Suprapubic skin (tissue), 4 donors: ENCODE results near the gene AFF4. TPM values are rescaled to one million over a fixed set of nuclear protein-coding genes. Genes with fewer than 3 reads are reported as not detected.

Source experiments
- DNase-seq, 2 donors: peaks; one replicate each; pipeline ENCODE4 v3.0.0-alpha.2; 2019; ENCODE audit warnings: low spot score in 2 of 2
- H3K27ac ChIP-seq: fragments of 200-600 bp; sonication (generic); one replicate; pipeline ENCODE4 v1.5.1; 2019
- H3K27me3 ChIP-seq: fragments of 200-600 bp; sonication (generic); one replicate; pipeline ENCODE4 v1.5.1; 2019
- H3K36me3 ChIP-seq: fragments of 200-600 bp; sonication (generic); one replicate; pipeline ENCODE4 v1.5.1; 2019
- H3K4me1 ChIP-seq: fragments of 200-600 bp; sonication (generic); one replicate; pipeline ENCODE4 v1.5.1; 2019
- H3K4me3 ChIP-seq: fragments of 200-600 bp; sonication (generic); one replicate; pipeline ENCODE4 v1.5.1; 2019; ENCODE audit warnings: mild to moderate bottlenecking
- H3K9me3 ChIP-seq: fragments of 200-600 bp; sonication (generic); one replicate; pipeline ENCODE4 v1.5.1; 2019
- CTCF ChIP-seq, 2 donors: fragments of 200-600 bp in 1 of 2; fragments of 450-650 bp in 1 of 2; sonication (generic) in 1 of 2; IDR thresholded peaks; one replicate each; pipeline ENCODE4 v1.5.1; 2016 to 2019; ENCODE audit warnings: antibody characterized with exemption in 2 of 2, mild to moderate bottlenecking in 1 of 2, moderate library complexity in 1 of 2
- EP300 ChIP-seq: sonication (generic); formaldehyde crosslinking; IDR thresholded peaks from one replicate; pipeline ENCODE4 v1.6.1; 2017; ENCODE audit warnings: antibody characterized with exemption
- POLR2A ChIP-seq, 2 donors: fragments of 450-650 bp; IDR thresholded peaks; one replicate each; pipeline ENCODE4 v1.6.1; 2017; ENCODE audit warnings: antibody characterized with exemption in 2 of 2, mild to moderate bottlenecking in 2 of 2, moderate library complexity in 2 of 2
- POLR2AphosphoS5 ChIP-seq, 3 donors: sonication (generic); formaldehyde crosslinking; IDR thresholded peaks; one replicate each; pipeline ENCODE4 v1.6.1; 2017; ENCODE audit warnings: antibody characterized with exemption in 3 of 3
- WGBS: methylation state at CpG from one replicate; pipeline ENCODE4 v1.1.5; 2018; 5-methylcytosine and 5-hydroxymethylcytosine counted together
- total RNA-seq, 4 donors: library from RNA; depleted of rRNA; stranded (reverse); fragments of >200 nt; gene quantifications; one replicate each; pipeline ENCODE4 v1.1.0, GENCODE V29; 2016

The AFF4 gene
- total RNA-seq, 4 donors from 2014 or later = 55.8 to 107 (median 71.7) TPM

- H3K27me3 ChIP-seq = no peaks in the 10 kb centered on the region
- H3K27ac ChIP-seq = no peak overlapping the region
- DNase-seq = no peak
- no peak overlapping the region for H3K4me3 ChIP-seq
- WGBS = 95% methylated on average over 3 of the region's 3 CpGs
- no peak for TF ChIP-seq POLR2A (IDR thresholded peaks at IDR 0.05)
- peaks cover 48% of the 10 kb centered on the region for H3K36me3 ChIP-seq
- H3K4me1 ChIP-seq = peaks cover 6% of the 10 kb centered on the region
- no peaks in the 10 kb centered on the region for H3K9me3 ChIP-seq
Observed at GRCh38 chr5:132901730-132902129, 61.7 kb downstream of the AFF4 start.

GRCh38 chr5:132901036-132901435, 62.4 kb downstream of the AFF4 start:
- TF ChIP-seq POLR2AphosphoS5 (IDR thresholded peaks at IDR 0.05) = no peak
- TF ChIP-seq CTCF (IDR thresholded peaks at IDR 0.05) = no peak
- TF ChIP-seq EP300 = no peak
- TF ChIP-seq POLR2A (IDR thresholded peaks at IDR 0.05) = no peak
- Histone ChIP-seq H3K27me3 (no peaks in the 10 kb centered on the region), H3K36me3 (peaks cover 55% of the 10 kb centered on the region), H3K27ac (no peak overlapping the region), H3K9me3 (no peaks in the 10 kb centered on the region), H3K4me3 (no peak overlapping the region), H3K4me1 (peaks cover 6% of the 10 kb centered on the region)
- 92% methylated on average over 4 of the region's 4 CpGs for WGBS
- DNase-seq = no peak

- no peaks in the 10 kb centered on the region for H3K9me3 ChIP-seq
- H3K4me1 ChIP-seq = no peaks in the 10 kb centered on the region
- peaks cover 77% of the 10 kb centered on the region for H3K36me3 ChIP-seq
- TF ChIP-seq CTCF (IDR thresholded peaks at IDR 0.05) (no peak), EP300 (no peak), POLR2A (IDR thresholded peaks at IDR 0.05) (no peak), POLR2AphosphoS5 (IDR thresholded peaks at IDR 0.05) (no peak)
- 74% methylated on average over 3 of the region's 3 CpGs for WGBS
- H3K27ac ChIP-seq = no peak overlapping the region
- H3K4me3 ChIP-seq = no peak overlapping the region
- H3K27me3 ChIP-seq = no peaks in the 10 kb centered on the region
- DNase-seq = no peak
Observed at GRCh38 chr5:132898094-132898493, 65.3 kb downstream of the AFF4 start.

- TF ChIP-seq EP300 = no peak
- Histone ChIP-seq H3K4me3 (no peak overlapping the region), H3K4me1 (no peaks in the 10 kb centered on the region), H3K27ac (no peak overlapping the region), H3K27me3 (no peaks in the 10 kb centered on the region), H3K36me3 (peaks cover 83% of the 10 kb centered on the region), H3K9me3 (no peaks in the 10 kb centered on the region)
- DNase-seq = no peak
- WGBS = 87% methylated on average over 7 of the region's 7 CpGs
Observed at GRCh38 chr5:132896685-132897084, 66.7 kb downstream of the AFF4 start.

- Histone ChIP-seq H3K36me3 (peaks cover 85% of the 10 kb centered on the region), H3K4me1 (no peaks in the 10 kb centered on the region), H3K9me3 (no peaks in the 10 kb centered on the region), H3K27me3 (no peaks in the 10 kb centered on the region), H3K27ac (no peak overlapping the region), H3K4me3 (no peak overlapping the region)
- DNase-seq = no peak
- no peak for TF ChIP-seq POLR2AphosphoS5 (IDR thresholded peaks at IDR 0.05)
- no peak for TF ChIP-seq POLR2A (IDR thresholded peaks at IDR 0.05)
- no peak for TF ChIP-seq CTCF (IDR thresholded peaks at IDR 0.05)
- no peak for TF ChIP-seq EP300
- WGBS = 91% methylated on average over 4 of the region's 4 CpGs
Observed at GRCh38 chr5:132895719-132896305, 67.6 kb downstream of the AFF4 start.

GRCh38 chr5:132890817-132891216, 72.6 kb downstream of the AFF4 start:
- H3K36me3 ChIP-seq = peaks cover 98% of the 10 kb centered on the region
- 97% methylated on average over 4 of the region's 4 CpGs for WGBS
- H3K27ac ChIP-seq = no peak overlapping the region
- no peak overlapping the region for H3K4me3 ChIP-seq
- TF ChIP-seq POLR2AphosphoS5 (IDR thresholded peaks at IDR 0.05) = no peak
- TF ChIP-seq CTCF (IDR thresholded peaks at IDR 0.05) = no peak
- no peak for TF ChIP-seq POLR2A (IDR thresholded peaks at IDR 0.05)
- TF ChIP-seq EP300 = no peak
- H3K27me3 ChIP-seq = no peaks in the 10 kb centered on the region
- no peaks in the 10 kb centered on the region for H3K9me3 ChIP-seq
- no peak for DNase-seq
- H3K4me1 ChIP-seq = no peaks in the 10 kb centered on the region
